Liver (tissue), 9 donors: ENCODE data around the gene CROT. TPM values are rescaled to one million over a fixed set of nuclear protein-coding genes. Genes with fewer than 3 reads are reported as not detected.

Experiments
- DNase-seq: peaks from one replicate; pipeline ENCODE4 v3.0.0-alpha.2; 2017; ENCODE audit warnings: low spot score
- H3K27ac ChIP-seq, 2 donors: one replicate each; pipeline ENCODE4 v1.7.0; 2013; ENCODE audit warnings: inconsistent platforms in 2 of 2, low read length in 2 of 2, control low read depth in 1 of 2, low read depth in 1 of 2, mild to moderate bottlenecking in 1 of 2
- H3K27me3 ChIP-seq, 4 donors: one replicate each; pipeline versions ENCODE4 v1.6.1 to v1.7.0; 2013; ENCODE audit warnings: low read length in 3 of 4, inconsistent platforms in 1 of 4, mild to moderate bottlenecking in 1 of 4, moderate library complexity in 1 of 4; ENCODE audit not compliant: control insufficient read depth in 4 of 4, insufficient read depth in 4 of 4
- H3K36me3 ChIP-seq, 4 donors: one replicate each; pipeline versions ENCODE4 v1.6.1 to v1.7.0; 2013; ENCODE audit warnings: low read length in 3 of 4, mild to moderate bottlenecking in 3 of 4, low read depth in 1 of 4, moderate library complexity in 1 of 4; ENCODE audit not compliant: control insufficient read depth in 4 of 4, insufficient read depth in 3 of 4
- H3K4me1 ChIP-seq, 4 donors: one replicate each; pipeline versions ENCODE4 v1.6.1 to v1.7.0; 2013; ENCODE audit warnings: low read length in 3 of 4, mild to moderate bottlenecking in 3 of 4, moderate library complexity in 1 of 4; ENCODE audit not compliant: control insufficient read depth in 4 of 4, insufficient read depth in 4 of 4
- H3K4me3 ChIP-seq, 3 donors: one replicate each; pipeline versions ENCODE4 v1.6.1 to v1.7.0; 2013; ENCODE audit warnings: low read length in 3 of 3, control low read depth in 1 of 3, low read depth in 1 of 3, mild to moderate bottlenecking in 1 of 3
- H3K9ac ChIP-seq, 2 donors: one replicate each; pipeline ENCODE4 v1.7.0; 2013; ENCODE audit warnings: low read length in 2 of 2, mild to moderate bottlenecking in 2 of 2, moderate library complexity in 2 of 2, control low read depth in 1 of 2, low read depth in 1 of 2
- H3K9me3 ChIP-seq, 4 donors: one replicate each; pipeline versions ENCODE4 v1.6.1 to v1.7.0; 2013; ENCODE audit warnings: low read length in 3 of 4; ENCODE audit not compliant: control insufficient read depth in 4 of 4
- ATF3 ChIP-seq: IDR thresholded peaks from 2 replicates; pipeline ENCODE4 v1.6.1; 2016; ENCODE audit warnings: antibody characterized with exemption
- CTCF ChIP-seq: fragments of 150-350 bp; IDR thresholded peaks from 2 replicates; pipeline ENCODE4 v1.5.1; 2017; ENCODE audit warnings: improper control_type of control experiment, low read depth, low read length; ENCODE audit not compliant: missing input control
- EGR1 ChIP-seq, 2 donors: IDR thresholded peaks; 2 replicates each; pipeline ENCODE4 v1.6.1; 2016 to 2018; ENCODE audit warnings: antibody characterized with exemption in 2 of 2, low read depth in 2 of 2
- FOXA2 ChIP-seq: IDR thresholded peaks from 2 replicates; pipeline ENCODE4 v1.6.1; 2016; ENCODE audit warnings: antibody characterized with exemption
- GABPA ChIP-seq, 2 donors: IDR thresholded peaks in 1 of 2; conservative IDR thresholded peaks in 1 of 2; 2 replicates each; pipeline ENCODE4 v1.6.1; 2016; ENCODE audit warnings: antibody characterized with exemption in 2 of 2, mild to moderate bottlenecking in 1 of 2, moderate library complexity in 1 of 2
- HNF4A ChIP-seq, 2 donors: conservative IDR thresholded peaks; 2 replicates each; pipeline ENCODE4 v1.6.1; 2016; ENCODE audit warnings: antibody characterized with exemption in 2 of 2, mild to moderate bottlenecking in 2 of 2
- HNF4G ChIP-seq: IDR thresholded peaks from 2 replicates; pipeline ENCODE4 v1.6.1; 2016; ENCODE audit warnings: antibody characterized with exemption
- JUND ChIP-seq, 2 donors: IDR thresholded peaks; 2 replicates each; pipeline ENCODE4 v1.6.1; 2016; ENCODE audit warnings: antibody characterized with exemption in 2 of 2
- MAX ChIP-seq: IDR thresholded peaks from 2 replicates; pipeline ENCODE4 v1.6.1; 2016; ENCODE audit warnings: antibody characterized with exemption
- NR2F2 ChIP-seq: IDR thresholded peaks from 2 replicates; pipeline ENCODE4 v1.6.1; 2016; ENCODE audit warnings: antibody characterized with exemption
- RAD21 ChIP-seq, 2 donors: IDR thresholded peaks; 2 replicates each; pipeline ENCODE4 v1.6.1; 2016; ENCODE audit warnings: antibody characterized with exemption in 2 of 2, mild to moderate bottlenecking in 2 of 2
- REST ChIP-seq: IDR thresholded peaks from 2 replicates; pipeline ENCODE4 v1.6.1; 2016; ENCODE audit warnings: antibody characterized with exemption, mild to moderate bottlenecking
- RXRA ChIP-seq, 2 donors: IDR thresholded peaks; 2 replicates each; pipeline ENCODE4 v1.6.1; 2017 to 2018; ENCODE audit warnings: antibody characterized with exemption in 2 of 2, mild to moderate bottlenecking in 1 of 2
- TAF1 ChIP-seq: conservative IDR thresholded peaks from 2 replicates; pipeline ENCODE4 v1.6.1; 2016; ENCODE audit warnings: antibody characterized with exemption, mild to moderate bottlenecking
- YY1 ChIP-seq: IDR thresholded peaks from 2 replicates; pipeline ENCODE4 v1.6.1; 2016; ENCODE audit warnings: antibody characterized with exemption, mild to moderate bottlenecking
- ZBTB33 ChIP-seq: IDR thresholded peaks from 2 replicates; pipeline ENCODE4 v1.6.1; 2016; ENCODE audit warnings: antibody characterized with exemption
- WGBS: extraction: QIAGEN DNeasy Blood & Tissue Kit; methylation state at CpG from one replicate; pipeline ENCODE4 v1.1.7; 2013; 5-methylcytosine and 5-hydroxymethylcytosine counted together
- polyA plus RNA-seq, 2 donors: library from polyadenylated mRNA; stranded (reverse) in 1 of 2; unstranded in 1 of 2; fragments of 200-250 nt in 1 of 2; fragments of >200 nt in 1 of 2; fragmentation: Nextera tagmentation in 1 of 2; extraction: Ambion mirVana in 1 of 2; gene quantifications; one replicate each; pipeline versions ENCODE4 v1.2.1 to v1.2.3, GENCODE V29; 2013 to 2015
- total RNA-seq, 2 donors: library from RNA; depleted of rRNA; stranded (reverse); fragments of >200 nt; gene quantifications; one replicate each; pipeline ENCODE4 v1.2.3, GENCODE V29; 2014
- donor health status: healthy.
- donor health status: healthy.
- donor health status: healthy.
- donor health status: healthy.
- donor health status: healthy.

CROT gene
- total and polyA plus RNA-seq, 4 donors: 10.6 to 45.1 (median 32.9) TPM

- Histone ChIP-seq H3K4me1 (peaks cover 1 to 43% (median 36%) of the 10 kb centered on the region in 4 donors), H3K9me3 (no peaks in the 10 kb centered on the region), H3K9ac (peak overlapping the region; percentile 36 to 73), H3K27me3 (no peaks in the 10 kb centered on the region), H3K4me3 (peak overlapping the region; percentile 73 to 88 (median 86)), H3K36me3 (peaks cover 3 to 20% (median 8%) of the 10 kb centered on the region in 4 donors), H3K27ac (peak overlapping the region; percentile 55 to 70)
- 7% methylated on average over 8 of the region's 8 CpGs for WGBS
- TF ChIP-seq HNF4A (conservative IDR thresholded peaks at IDR 0.05): no peak
- TF ChIP-seq REST: no peak
- no peak for TF ChIP-seq HNF4G
- no peak for TF ChIP-seq CTCF
- TF ChIP-seq MAX: no peak
- TF ChIP-seq ZBTB33: no peak
- TF ChIP-seq TAF1: no peak
- peak in 1 of 2 donors; percentile 1 for TF ChIP-seq GABPA (IDR thresholded peaks at IDR 0.05 in 1 of 2, conservative IDR thresholded peaks at IDR 0.05 in 1 of 2)
- no peak for DNase-seq
Observed at GRCh38 chr7:87345962-87346371, 503 bp downstream of the CROT start.

GRCh38 chr7:87347207-87347606, 1.7 kb downstream of the CROT start:
- Histone ChIP-seq H3K36me3 (peaks cover 3 to 27% (median 9%) of the 10 kb centered on the region in 4 donors), H3K27me3 (no peaks in the 10 kb centered on the region), H3K9ac (no peak overlapping the region), H3K9me3 (no peaks in the 10 kb centered on the region), H3K4me3 (no peak overlapping the region), H3K4me1 (peaks cover 1 to 40% (median 34%) of the 10 kb centered on the region in 4 donors), H3K27ac (no peak overlapping the region)
- TF ChIP-seq HNF4G (no peak), JUND (IDR thresholded peaks at IDR 0.05) (no peak), FOXA2 (no peak), YY1 (no peak), RXRA (IDR thresholded peaks at IDR 0.05) (no peak), TAF1 (no peak), MAX (no peak), RAD21 (IDR thresholded peaks at IDR 0.05) (no peak), EGR1 (IDR thresholded peaks at IDR 0.05; ENCODE audit: low read depth in 2 of 2) (no peak), HNF4A (conservative IDR thresholded peaks at IDR 0.05) (no peak), ATF3 (no peak), CTCF (no peak), NR2F2 (no peak)
- no peak for DNase-seq
- 96% methylated on average over 1 of the region's 1 CpG for whole genome bisulfite sequencing
